Subcutaneous adipose tissue (tissue), 4 donors: ENCODE results near the gene PTP4A2. TPM values are rescaled to one million over a fixed set of nuclear protein-coding genes. Genes with fewer than 3 reads are reported as not detected.

Experiments used
- CTCF ChIP-seq: fragments of 450-650 bp; IDR thresholded peaks from one replicate; pipeline ENCODE4 v1.5.1; 2016; ENCODE audit warnings: low read depth, mild to moderate bottlenecking, control low read depth, antibody characterized with exemption, moderate library complexity
- total RNA-seq, 4 donors: library from RNA; depleted of rRNA; stranded (reverse); fragments of >200 nt; gene quantifications; one replicate each; pipeline ENCODE4 v1.1.0, GENCODE V29; 2016

Gene PTP4A2
- total RNA-seq, 4 donors from 2014 or later, result 223 to 778 (median 268) TPM

GRCh38 chr1:31888291-31888690 is 49.9 kb downstream of the PTP4A2 start:
- no peak for TF ChIP-seq CTCF

GRCh38 chr1:31886866-31887265 is 51.3 kb downstream of the PTP4A2 start:
- TF ChIP-seq CTCF, result no peak

- TF ChIP-seq CTCF, result no peak
Observed at GRCh38 chr1:31885851-31886250, 52.3 kb downstream of the PTP4A2 start.

- TF ChIP-seq CTCF, result no peak
Observed at GRCh38 chr1:31883357-31883942, 54.7 kb downstream of the PTP4A2 start.

- TF ChIP-seq CTCF, result no peak
Observed at GRCh38 chr1:31881688-31882000, 56.5 kb downstream of the PTP4A2 start.

- no peak for TF ChIP-seq CTCF
Observed at GRCh38 chr1:31880957-31881687, 57.0 kb downstream of the PTP4A2 start.

GRCh38 chr1:31879981-31880608 is 58.1 kb downstream of the PTP4A2 start:
- no peak for TF ChIP-seq CTCF
